GM12872 (cell line): ENCODE measurements around the gene CADPS2.

Source experiments
- CTCF ChIP-seq: IDR thresholded peaks from 3 replicates; pipeline ENCODE4 v1.5.1; 2011; ENCODE audit warnings: low read depth, mild to moderate bottlenecking, low read length, moderate library complexity; ENCODE audit not compliant: insufficient read depth

Gene CADPS2

DNA sequence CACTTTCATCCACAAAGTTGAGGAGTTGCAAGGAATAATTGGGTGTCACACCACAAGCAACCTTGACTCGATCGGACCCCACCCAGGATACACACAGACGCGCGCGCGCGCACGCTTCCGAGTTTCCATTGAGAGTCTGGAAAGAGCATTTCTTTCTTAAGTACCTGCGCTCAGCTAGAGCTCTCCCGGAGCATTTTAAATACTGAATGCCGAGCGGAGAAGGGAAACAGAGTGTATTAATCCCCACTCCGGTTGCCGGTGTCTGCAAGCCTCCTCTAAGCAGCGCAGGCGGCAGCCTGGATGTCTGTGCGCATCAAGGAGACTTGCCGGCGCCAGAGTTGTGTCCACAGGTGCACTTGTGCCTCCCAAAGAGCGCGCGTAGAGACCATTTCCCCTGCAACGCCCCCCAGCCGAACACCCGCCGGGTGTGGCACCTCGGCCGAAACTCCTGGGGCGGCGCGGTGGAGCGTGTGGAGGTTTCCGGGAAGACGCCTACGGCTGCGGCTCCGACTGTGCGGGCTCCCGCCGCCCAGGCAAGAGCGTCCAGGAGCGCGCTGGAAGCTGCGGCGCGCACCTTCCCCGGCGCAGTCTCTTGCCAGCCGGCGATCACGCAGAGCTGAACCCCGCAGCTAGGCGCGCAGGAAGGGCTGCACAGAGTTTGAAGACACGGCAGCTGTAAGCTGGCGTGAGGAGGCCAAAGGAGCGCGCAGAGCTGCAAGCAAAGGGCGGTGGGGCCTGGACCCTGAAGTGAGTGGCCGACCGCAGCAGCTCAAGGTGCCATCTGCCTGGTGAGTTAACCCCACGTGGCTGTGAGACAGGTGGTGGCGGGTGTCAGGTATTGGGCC is 580.6 kb downstream of the CADPS2 start:
- TF ChIP-seq CTCF = no peak

GRCh38 chr7:122304996-122305421 is 581.3 kb downstream of the CADPS2 start:
- no peak for TF ChIP-seq CTCF

DNA sequence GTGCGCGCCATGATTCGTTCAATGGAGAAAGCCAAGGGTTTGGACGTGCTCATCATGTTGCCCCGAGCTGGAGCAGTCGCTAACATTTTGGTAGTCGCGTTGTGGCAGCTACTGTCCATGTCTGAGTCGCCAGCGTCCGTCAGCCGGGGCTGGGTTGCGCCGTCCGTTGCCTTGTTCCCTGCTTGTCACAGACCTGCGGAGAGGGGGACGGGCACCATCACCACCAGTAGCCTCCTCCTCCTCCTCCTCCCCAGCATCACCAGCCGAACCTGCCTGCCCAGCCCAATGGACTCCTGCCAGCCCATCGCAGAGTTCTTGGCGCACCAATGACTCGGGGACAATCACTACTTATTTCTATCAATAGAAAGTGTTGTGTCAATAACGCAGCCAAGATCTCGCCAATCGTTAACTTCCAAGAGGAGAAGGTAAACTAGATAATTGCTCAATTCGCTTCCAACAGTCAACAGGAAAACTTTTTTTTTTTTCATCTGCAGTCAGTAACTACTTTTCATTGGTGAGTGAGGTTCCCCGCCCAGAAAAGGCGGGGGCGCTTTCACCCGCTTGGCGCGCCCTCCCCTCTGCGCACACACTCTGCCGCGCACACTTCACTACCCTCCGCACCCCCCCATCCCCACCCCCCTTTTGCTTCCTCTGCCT is 581.8 kb downstream of the CADPS2 start, which contains the start of gene FEZF1:
Gene FEZF1 (minus strand): TSS at position 432 of the 657 bp plus-strand sequence. CDS start 313 bp downstream, at position 119.
- TF ChIP-seq CTCF = no peak

DNA sequence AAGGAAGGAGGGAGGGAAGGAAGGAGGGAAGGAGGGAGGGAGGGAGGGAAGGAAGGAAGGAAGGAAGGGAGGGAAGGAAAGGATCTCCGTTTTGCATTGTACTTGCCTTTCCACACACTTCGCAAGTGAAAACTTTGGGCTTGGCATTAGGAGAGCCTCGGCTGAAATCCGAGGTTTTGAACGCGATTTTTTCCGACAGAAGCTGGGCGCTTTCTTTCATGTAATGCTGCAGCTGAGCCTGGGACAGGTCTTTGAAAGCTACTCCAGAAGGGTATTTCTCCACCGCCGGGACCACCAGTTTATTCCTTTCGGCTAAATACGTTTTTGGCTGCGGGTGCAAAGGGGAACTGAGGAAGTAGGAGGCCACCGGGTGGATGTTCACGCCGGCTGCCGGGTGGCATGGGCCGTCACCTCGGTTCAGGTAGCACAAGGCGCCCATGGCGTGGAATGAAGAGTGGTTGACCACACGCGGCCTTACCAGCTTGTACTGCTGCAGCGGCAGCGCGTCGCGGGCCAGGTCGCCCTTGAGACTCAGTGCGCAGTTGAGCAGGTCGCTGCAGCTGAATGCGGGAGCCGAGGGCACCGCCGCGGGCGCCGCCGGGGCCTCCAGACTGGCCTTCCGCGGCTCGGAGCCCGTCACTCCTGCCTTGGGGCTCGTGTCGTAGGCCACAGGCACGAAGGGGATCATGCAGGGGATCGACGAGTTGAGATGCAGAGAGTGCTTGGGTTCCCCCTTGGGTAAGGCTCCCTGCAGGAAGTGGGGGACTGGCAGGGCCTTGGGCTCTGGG is 582.5 kb downstream of the CADPS2 start:
- no peak for TF ChIP-seq CTCF

DNA sequence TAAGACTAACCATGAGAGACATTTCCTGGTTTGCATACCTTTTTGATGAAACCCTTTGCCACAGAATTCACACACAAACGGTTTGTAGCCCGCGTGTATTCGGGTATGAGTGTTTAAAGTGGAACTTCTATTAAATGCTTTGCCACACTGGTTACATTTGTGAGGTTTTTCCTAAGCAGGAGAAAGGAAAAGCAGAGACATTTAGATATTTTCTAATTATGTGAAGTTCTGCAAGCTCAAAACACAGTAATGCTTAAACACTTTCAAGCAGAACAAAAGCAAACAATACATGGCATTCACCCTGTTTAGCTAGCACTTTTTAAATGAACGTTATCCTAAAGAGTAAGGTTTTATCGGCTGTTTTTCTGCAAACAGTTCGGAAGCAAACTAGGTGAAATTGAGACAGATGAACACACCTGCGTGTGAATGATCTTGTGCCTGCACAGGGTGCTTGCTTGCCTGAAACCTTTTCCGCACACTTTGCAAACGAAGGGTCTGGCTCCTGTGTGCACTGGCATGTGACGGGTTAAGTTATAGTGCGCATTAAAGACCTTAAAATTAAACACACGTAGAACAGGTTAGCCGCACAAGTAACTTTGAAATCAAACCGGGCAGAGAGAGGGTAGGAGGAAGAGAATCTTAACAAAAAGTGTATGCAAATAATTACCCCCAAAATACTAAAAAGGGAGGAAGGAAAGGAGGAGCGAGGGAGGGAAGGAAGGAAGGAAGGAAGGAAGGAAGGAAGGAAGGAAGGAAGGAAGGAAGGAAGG is 583.3 kb downstream of the CADPS2 start:
- TF ChIP-seq CTCF = no peak

- TF ChIP-seq CTCF = no peak
Observed at GRCh38 chr7:122301858-122302760, 584.2 kb downstream of the CADPS2 start.
